T-cell (primary cell): ENCODE measurements around the gene HEATR5B. TPM values are rescaled to one million over a fixed set of nuclear protein-coding genes. Genes with fewer than 3 reads are reported as not detected.
"Not testable (repeated sequence)": the region's sequence is repeated elsewhere in the genome, so short reads cannot be mapped to it uniquely, and the experiment has no call there.

Experiments
- ATAC-seq, 4 experiments: fragments of 200-7000 bp in 3 of 4; fragments of 150-1000 bp in 1 of 4; cut with Tn5 transposase; replicated peaks in 1 of 4; 1 replicate in 3 of 4; 2 replicates in 1 of 4; pipeline ENCODE4 v1.10.0; 2021; ENCODE audit warnings: moderate library complexity in 3 of 4, mild to moderate bottlenecking in 2 of 4, moderate number of reproducible peaks in 1 of 4
- CTCF ChIA-PET, 2 donors: fragments of 300-600 bp; sonication (Branson Sonifier 250); formaldehyde crosslinking; loops; one replicate each; lab custom pipeline; 2022; ENCODE audit warnings: antibody characterized with exemption in 2 of 2; lab: Charles Lee
- POLR2A ChIA-PET, 2 donors: fragments of 300-600 bp; sonication (Branson Sonifier 250); formaldehyde crosslinking; loops; one replicate each; lab custom pipeline; 2022; ENCODE audit warnings: antibody characterized with exemption in 2 of 2; lab: Charles Lee
- DNase-seq, 35 experiments: peaks; one replicate each; pipeline versions ENCODE4 v3.0.0 to v3.0.0-alpha.2; 2013 to 2023
- H3K27ac ChIP-seq: one replicate; pipeline ENCODE4 v1.5.1; 2013; ENCODE audit warnings: low read length
- H3K27me3 ChIP-seq, 2 experiments: replicated peaks in 1 of 2; 1 replicate in 1 of 2; 2 replicates in 1 of 2; pipeline versions ENCODE4 v1.6.1 to v1.7.0; 2013; ENCODE audit warnings: low read length in 1 of 2, mixed read lengths in 1 of 2; ENCODE audit not compliant: control insufficient read depth in 2 of 2, insufficient read depth in 2 of 2; ENCODE audit errors: extremely low read depth in 1 of 2
- H3K36me3 ChIP-seq, 2 donors: 1 replicate in 1 of 2; 2 replicates in 1 of 2; pipeline versions ENCODE4 v1.6.1 to v1.7.0; 2013; ENCODE audit warnings: low read length in 1 of 2; ENCODE audit not compliant: control insufficient read depth in 2 of 2, insufficient read depth in 1 of 2; ENCODE audit errors: extremely low read depth in 1 of 2
- H3K4me1 ChIP-seq, 2 experiments: 1 replicate in 1 of 2; 2 replicates in 1 of 2; pipeline versions ENCODE4 v1.6.1 to v1.7.0; 2013; ENCODE audit warnings: low read length in 2 of 2, mixed read lengths in 1 of 2; ENCODE audit not compliant: insufficient read depth in 2 of 2, control insufficient read depth in 1 of 2; ENCODE audit errors: extremely low read depth in 1 of 2
- H3K4me3 ChIP-seq, 2 donors: 1 replicate in 1 of 2; 2 replicates in 1 of 2; pipeline versions ENCODE4 v1.5.1 to v1.7.0; 2013; ENCODE audit warnings: mild to moderate bottlenecking in 2 of 2, low read length in 1 of 2, moderate library complexity in 1 of 2; ENCODE audit not compliant: control insufficient read depth in 1 of 2; ENCODE audit errors: extremely low read depth in 1 of 2
- H3K9me3 ChIP-seq: 2 replicates; pipeline ENCODE4 v1.7.0; 2013
- H3K27ac Mint-ChIP-seq, 2 donors: one replicate each; pipeline ENCODE4 v1.8.0; 2020 to 2021; ENCODE audit warnings: mild to moderate bottlenecking in 2 of 2, mixed read lengths in 2 of 2
- H3K27me3 Mint-ChIP-seq, 2 donors: one replicate each; pipeline ENCODE4 v1.8.0; 2021 to 2022; ENCODE audit warnings: mixed read lengths in 2 of 2
- H3K36me3 Mint-ChIP-seq: one replicate; pipeline ENCODE4 v1.8.0; 2021; ENCODE audit warnings: mixed read lengths
- H3K4me1 Mint-ChIP-seq, 3 donors: one replicate each; pipeline ENCODE4 v1.8.0; 2020 to 2022; ENCODE audit warnings: mixed read lengths in 3 of 3, mild to moderate bottlenecking in 1 of 3
- H3K4me3 Mint-ChIP-seq, 3 donors: one replicate each; pipeline ENCODE4 v1.8.0; 2020 to 2022; ENCODE audit warnings: mild to moderate bottlenecking in 3 of 3, mixed read lengths in 3 of 3, moderate library complexity in 3 of 3
- H3K9me3 Mint-ChIP-seq, 3 donors: one replicate each; pipeline ENCODE4 v1.8.0; 2020 to 2022; ENCODE audit warnings: mixed read lengths in 3 of 3
- WGBS: methylation state at CpG from one replicate; pipeline ENCODE4 v1.1.5; 2013; ENCODE audit warnings: missing lambda C conversion rate; ENCODE audit not compliant: insufficient coverage; 5-methylcytosine and 5-hydroxymethylcytosine counted together
- total RNA-seq, 35 experiments: library from RNA in 6 of 35; stranded (reverse) in 6 of 35; fragments of 120-200 nt in 1 of 35; gene quantifications; one replicate each; pipeline versions ENCODE4 v1.2.1 to v1.2.4 and lab custom pipeline; 2013 to 2026

The HEATR5B gene
- total RNA-seq, 5 donors from 2014 or later (not counting 1 experiment from before 2014, with no cell fraction given) = 35.5 to 41.2 (median 41.0) TPM

DNA sequence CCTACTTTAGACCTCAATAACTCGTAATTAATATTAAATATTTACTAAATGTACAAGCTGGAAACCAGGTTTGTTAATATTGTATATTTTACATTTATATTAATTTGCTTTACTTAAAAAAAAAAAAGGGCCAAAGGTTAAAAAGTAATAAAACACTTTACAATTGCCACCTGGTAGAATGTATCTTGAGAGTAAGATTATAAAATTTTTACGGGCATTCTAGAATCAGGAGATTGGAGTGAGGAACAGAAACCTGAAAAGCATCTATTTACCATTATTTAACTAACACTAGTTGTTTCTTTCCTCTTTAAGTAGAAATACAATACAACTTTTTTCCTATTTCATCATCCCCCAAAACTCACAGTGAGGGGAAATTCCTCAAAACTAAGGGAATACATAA, 102.3 kb downstream of the HEATR5B start:
- Mint-ChIP-seq H3K27ac (no peak overlapping the region), H3K4me3 (no peak overlapping the region), H3K27me3 (no peaks in the 10 kb centered on the region), H3K36me3 (peaks cover 31% of the 10 kb centered on the region), H3K9me3 (peaks cover 0 to 7% (median 0%) of the 10 kb centered on the region in 3 donors), H3K4me1 (no peaks in the 10 kb centered on the region)
- H3K9me3 ChIP-seq = no peaks in the 10 kb centered on the region
- WGBS = no CpG with 5 or more reads among the region's 2 CpGs
- POLR2A ChIA-PET = no interaction called here
- DNase-seq = no peak
- no peak overlapping the region for H3K4me3 ChIP-seq
- ATAC-seq = no peak
- H3K4me1 ChIP-seq = no peaks in the 10 kb centered on the region
- CTCF ChIA-PET = interaction anchor here in 1 of 2 donors (0.5 kb wide), 1 partner anchor 11 kb away, joined by 4 read pairs; no protein-coding TSS in a partner anchor
- H3K36me3 ChIP-seq = peaks cover 3 to 33% of the 10 kb centered on the region in 2 donors
- H3K27ac ChIP-seq = no peak overlapping the region
- H3K27me3 ChIP-seq = no peaks in the 10 kb centered on the region

DNA sequence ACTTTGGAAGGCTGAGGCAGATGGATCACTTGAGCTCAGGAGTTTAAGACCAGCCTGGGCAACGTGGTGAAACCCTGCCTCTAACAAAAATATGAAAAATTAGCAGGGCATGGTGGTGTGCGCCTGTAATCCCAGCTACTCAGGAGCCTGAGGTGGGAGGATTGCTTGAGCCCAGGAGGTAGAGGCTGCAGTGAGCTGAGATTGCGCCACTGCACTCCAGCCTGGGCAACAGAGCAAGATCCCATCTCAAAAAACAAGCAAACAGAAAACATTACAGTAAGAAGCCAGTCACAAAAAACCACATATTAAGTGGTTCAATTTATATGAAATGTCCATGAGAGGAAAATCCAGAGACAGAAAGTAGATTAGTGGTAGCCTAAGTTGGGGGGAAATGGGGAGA, 105.2 kb downstream of the HEATR5B start:
- H3K9me3 ChIP-seq, H3K4me3 Mint-ChIP-seq, ATAC-seq, H3K9me3 Mint-ChIP-seq, H3K27me3 ChIP-seq, H3K4me1 Mint-ChIP-seq, DNase-seq, H3K27ac ChIP-seq, CTCF ChIA-PET, H3K4me1 ChIP-seq, H3K4me3 ChIP-seq, H3K27me3 Mint-ChIP-seq: not testable (repeated sequence)
- POLR2A ChIA-PET = interaction anchor here in 1 of 2 donors (0.6 kb wide), 1 partner anchor 1912 kb away, joined by 3 read pairs; no protein-coding TSS in a partner anchor
- H3K36me3 Mint-ChIP-seq = peaks cover 25% of the 10 kb centered on the region
- H3K36me3 ChIP-seq = peaks cover 0 to 26% of the 10 kb centered on the region in 2 donors
- H3K27ac Mint-ChIP-seq = peak overlapping the region in 1 of 2 donors; percentile 2
- WGBS = no CpG with 5 or more reads among the region's 3 CpGs

DNA sequence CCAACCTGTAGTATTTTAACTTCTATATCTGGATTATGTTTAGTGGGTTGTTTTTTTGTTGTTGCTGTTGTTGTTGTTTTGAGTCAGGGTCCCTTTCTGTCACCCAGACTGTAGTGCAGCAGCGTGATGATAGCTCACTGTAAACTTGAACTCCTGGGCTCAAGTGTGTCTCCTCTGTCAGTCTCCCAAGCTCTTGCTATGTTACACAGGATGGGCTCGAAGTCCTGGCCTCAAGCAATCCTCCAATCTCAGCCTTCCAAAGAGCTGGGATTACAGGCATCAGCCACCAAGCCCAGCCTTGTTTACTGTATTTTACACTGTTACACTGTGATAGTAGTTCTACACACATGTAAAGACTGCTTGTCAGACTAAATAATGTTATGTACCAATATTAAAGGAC, 108.1 kb downstream of the HEATR5B start:
- DNase-seq = no peak
- no peaks in the 10 kb centered on the region for H3K27me3 ChIP-seq
- H3K9me3 ChIP-seq = no peaks in the 10 kb centered on the region
- no peak overlapping the region for H3K4me3 Mint-ChIP-seq
- ATAC-seq = no peak
- no peaks in the 10 kb centered on the region for H3K4me1 Mint-ChIP-seq
- no peaks in the 10 kb centered on the region for H3K27me3 Mint-ChIP-seq
- no peak overlapping the region for H3K27ac Mint-ChIP-seq
- CTCF ChIA-PET = no interaction called here
- POLR2A ChIA-PET = no interaction called here
- peaks cover 0 to 15% of the 10 kb centered on the region in 2 donors for H3K36me3 ChIP-seq
- no peak overlapping the region for H3K27ac ChIP-seq
- H3K4me3 ChIP-seq = no peak overlapping the region
- H3K36me3 Mint-ChIP-seq = peaks cover 24% of the 10 kb centered on the region
- H3K4me1 ChIP-seq = no peaks in the 10 kb centered on the region
- 85% methylated on average over 2 of the region's 2 CpGs for WGBS
- H3K9me3 Mint-ChIP-seq = peaks cover 0 to 7% (median 0%) of the 10 kb centered on the region in 3 donors

- 91% methylated on average over 6 of the region's 8 CpGs for WGBS
- H3K36me3 Mint-ChIP-seq = peaks cover 18% of the 10 kb centered on the region
- H3K4me1 Mint-ChIP-seq = no peaks in the 10 kb centered on the region
- H3K36me3 ChIP-seq = peaks cover 0 to 10% of the 10 kb centered on the region in 2 donors
- no peaks in the 10 kb centered on the region for H3K27me3 Mint-ChIP-seq
- no peaks in the 10 kb centered on the region for H3K4me1 ChIP-seq
- no peak overlapping the region for H3K27ac Mint-ChIP-seq
- H3K9me3 Mint-ChIP-seq = peaks cover 0 to 7% (median 0%) of the 10 kb centered on the region in 3 donors
- ATAC-seq (no peak), DNase-seq (no peak)
- no peaks in the 10 kb centered on the region for H3K9me3 ChIP-seq
- no peak overlapping the region for H3K27ac ChIP-seq
- H3K27me3 ChIP-seq = no peaks in the 10 kb centered on the region
- no peak overlapping the region for H3K4me3 Mint-ChIP-seq
- H3K4me3 ChIP-seq = no peak overlapping the region
- POLR2A ChIA-PET = no interaction called here
- CTCF ChIA-PET = interaction anchor here (0.5 to 0.7 kb wide), 2 partner anchors 12 to 900 kb away, joined by 4 read pairs; no protein-coding TSS in a partner anchor
These were observed 108.9 kb downstream of the HEATR5B start for GRCh38 chr2:36975306-36975705.

GRCh38 chr2:36973320-36973719, 110.9 kb downstream of the HEATR5B start:
- no peak for ATAC-seq
- ChIA-PET POLR2A (no interaction called here), CTCF (no interaction called here)
- no peak for DNase-seq
- Mint-ChIP-seq H3K4me3 (no peak overlapping the region), H3K9me3 (peaks cover 0 to 4% (median 0%) of the 10 kb centered on the region in 3 donors), H3K27ac (no peak overlapping the region), H3K27me3 (no peaks in the 10 kb centered on the region), H3K4me1 (no peaks in the 10 kb centered on the region), H3K36me3 (peaks cover 4% of the 10 kb centered on the region)
- Histone ChIP-seq H3K9me3 (no peaks in the 10 kb centered on the region), H3K36me3 (no peaks in the 10 kb centered on the region), H3K27me3 (no peaks in the 10 kb centered on the region), H3K4me1 (no peaks in the 10 kb centered on the region), H3K27ac (no peak overlapping the region), H3K4me3 (no peak overlapping the region)
- no CpG with 5 or more reads among the region's 2 CpGs for WGBS

DNA sequence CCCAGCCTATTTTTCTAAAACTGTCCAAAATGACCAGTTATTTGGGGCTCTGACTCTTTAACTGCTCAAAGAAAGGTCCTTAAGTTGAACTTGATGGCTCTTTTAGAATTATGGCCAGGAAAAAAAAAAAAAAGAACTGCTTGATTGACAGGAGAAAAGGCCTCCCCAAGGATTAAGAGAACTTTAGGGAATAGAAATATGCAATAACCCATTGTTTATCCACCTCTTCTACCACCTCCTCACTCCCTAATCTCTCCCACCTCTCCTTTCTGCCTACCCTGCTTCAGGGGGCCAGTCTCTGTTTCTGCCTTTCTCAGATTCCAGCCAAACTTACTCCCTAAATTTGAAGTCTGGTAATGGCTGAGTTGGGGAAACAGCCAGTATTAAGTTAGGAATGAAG, 112.2 kb downstream of the HEATR5B start:
- no peak for ATAC-seq
- no peak for DNase-seq
- Histone ChIP-seq H3K4me3 (no peak overlapping the region), H3K9me3 (no peaks in the 10 kb centered on the region), H3K36me3 (no peaks in the 10 kb centered on the region), H3K27ac (no peak overlapping the region), H3K4me1 (peaks cover 3% of the 10 kb centered on the region in 2 experiments), H3K27me3 (no peaks in the 10 kb centered on the region)
- H3K36me3 Mint-ChIP-seq = no peaks in the 10 kb centered on the region
- no peak overlapping the region for H3K4me3 Mint-ChIP-seq
- POLR2A ChIA-PET = no interaction called here
- no peak overlapping the region for H3K27ac Mint-ChIP-seq
- CTCF ChIA-PET = no interaction called here
- peaks cover 7 to 11% (median 8%) of the 10 kb centered on the region in 3 donors for H3K4me1 Mint-ChIP-seq
- no peaks in the 10 kb centered on the region for H3K27me3 Mint-ChIP-seq
- no peaks in the 10 kb centered on the region for H3K9me3 Mint-ChIP-seq
